Ishikawa (cell line): ENCODE data around the gene CRABP2.

Experiments
- CEBPB ChIP-seq: IDR thresholded peaks from 2 replicates; pipeline ENCODE4 v1.6.1; 2012
- CREB1 ChIP-seq: IDR thresholded peaks from 2 replicates; pipeline ENCODE4 v1.6.1; 2012; ENCODE audit warnings: low read depth
- FOXM1 ChIP-seq: IDR thresholded peaks from 2 replicates; pipeline ENCODE4 v1.6.1; 2012; ENCODE audit warnings: low read depth, borderline replicate concordance
- TEAD4 ChIP-seq: IDR thresholded peaks from 2 replicates; pipeline ENCODE4 v1.6.1; 2012
- USF1 ChIP-seq: IDR thresholded peaks from 2 replicates; pipeline ENCODE4 v1.6.1; 2012

- no peak for TF ChIP-seq TEAD4
- no peak for TF ChIP-seq CEBPB
- TF ChIP-seq FOXM1: no peak
- no peak for TF ChIP-seq USF1
- no peak for TF ChIP-seq CREB1
Measured at GRCh38 chr1:156744786-156745419, 39.5 kb upstream of the CRABP2 start.
